GM12878 (cell line): ENCODE measurements around the gene WNT3A. TPM values are rescaled to one million over a fixed set of nuclear protein-coding genes. Genes with fewer than 3 reads are reported as not detected.

Experiments used
- ATAC-seq: fragments of 200-7000 bp; cut with Tn5 transposase; 3 replicates; pipeline ENCODE4 v1.9.1; 2020; ENCODE audit warnings: mild to moderate bottlenecking, moderate library complexity
- BruUV-seq: library from RNA; stranded (reverse); fragments of 400-500 nt; replicated peaks from 2 replicates; lab custom pipeline; 2021; lab: Mats Ljungman, UMichigan
- CTCF ChIA-PET: fragments of 300-600 bp; sonication (Branson Sonifier 250); formaldehyde crosslinking; extraction: SDS; loops from one replicate; lab custom pipeline; 2021; ENCODE audit warnings: inconsistent platforms; lab: Yijun Ruan, JAX
- POLR2A ChIA-PET: fragments of 350-600 bp; formaldehyde crosslinking; extraction: SDS; loops from one replicate; lab custom pipeline; 2021; ENCODE audit warnings: inconsistent platforms; lab: Charles Lee
- RAD21 ChIA-PET: fragments of 300-600 bp; sonication (Branson Sonifier 250); formaldehyde crosslinking; loops from one replicate; lab custom pipeline; 2023; ENCODE audit warnings: antibody characterized with exemption; ENCODE audit not compliant: unreplicated experiment; lab: Charles Lee
- SMC1A ChIA-PET: fragments of 300-600 bp; sonication (Branson Sonifier 250); formaldehyde crosslinking; loops from one replicate; lab custom pipeline; 2023; ENCODE audit not compliant: unreplicated experiment, uncharacterized antibody; lab: Charles Lee
- DNase-seq: peaks from one replicate; pipeline ENCODE4 v3.0.0-alpha.2; 2011; ENCODE audit warnings: low read depth, low spot score
- FAIRE-seq: peaks from 3 replicates; lab custom pipeline; 2011; peaks lifted over from hg19 to GRCh38; lab: Jason Lieb, UNC
- H2AFZ ChIP-seq: 2 replicates; pipeline ENCODE4 v1.6.0; 2011; ENCODE audit warnings: low read depth, low read length, control low read depth; ENCODE audit not compliant: control insufficient read depth
- H3K27ac ChIP-seq: 2 replicates; pipeline ENCODE4 v1.5.1; 2011; ENCODE audit warnings: control low read depth; ENCODE audit not compliant: control insufficient read depth, insufficient read depth
- H3K27me3 ChIP-seq, 2 experiments: replicated peaks in 1 of 2; 2 replicates each; pipeline versions ENCODE4 v1.6.0 to v1.6.1; 2011; ENCODE audit warnings: low read length in 1 of 2; ENCODE audit not compliant: control insufficient read depth in 2 of 2, insufficient read depth in 2 of 2
- H3K36me3 ChIP-seq, 2 experiments: 2 replicates each; pipeline ENCODE4 v1.5.1; 2011; ENCODE audit warnings: low read length in 1 of 2; ENCODE audit not compliant: control insufficient read depth in 2 of 2, insufficient read depth in 2 of 2
- H3K4me1 ChIP-seq: 2 replicates; pipeline ENCODE4 v1.6.1; 2011; ENCODE audit warnings: mild to moderate bottlenecking, low read length, moderate library complexity, mixed read lengths; ENCODE audit not compliant: control insufficient read depth, insufficient read depth
- H3K4me2 ChIP-seq: 2 replicates; pipeline ENCODE4 v1.6.0; 2011; ENCODE audit warnings: control low read depth; ENCODE audit not compliant: control insufficient read depth, insufficient read depth
- H3K4me3 ChIP-seq: fragments of 200-600 bp; sonication (generic); 2 replicates; pipeline ENCODE4 v1.5.1; 2016
- H3K79me2 ChIP-seq: 2 replicates; pipeline ENCODE4 v1.6.0; 2011; ENCODE audit warnings: low read length; ENCODE audit not compliant: control insufficient read depth, insufficient read depth
- H3K9ac ChIP-seq: 2 replicates; pipeline ENCODE4 v1.8.0; 2011; ENCODE audit warnings: low read length, control low read depth, mixed read lengths; ENCODE audit not compliant: control insufficient read depth, insufficient read depth
- H3K9me3 ChIP-seq: replicated peaks from 3 replicates; pipeline ENCODE4 v1.5.1; 2011; ENCODE audit warnings: mild to moderate bottlenecking, low read length; ENCODE audit not compliant: control insufficient read depth, insufficient read depth
- H4K20me1 ChIP-seq: 2 replicates; pipeline ENCODE4 v1.6.0; 2011; ENCODE audit not compliant: control insufficient read depth, insufficient read depth
- CHD2 ChIP-seq: IDR thresholded peaks from 2 replicates; pipeline ENCODE4 v1.6.1; 2011; ENCODE audit warnings: low read depth, low read length, improper control_type of control experiment, borderline replicate concordance
- EP300 ChIP-seq, 2 experiments: fragments of 150-350 bp in 1 of 2; IDR thresholded peaks; 2 replicates each; pipeline ENCODE4 v1.6.1; 2011 to 2012; ENCODE audit warnings: low read depth in 2 of 2, low read length in 2 of 2, borderline replicate concordance in 1 of 2, improper control_type of control experiment in 1 of 2, inconsistent platforms in 1 of 2; ENCODE audit not compliant: control insufficient read depth in 1 of 2
- KLF5 ChIP-seq: fragments of 450-650 bp; IDR thresholded peaks from 2 replicates; pipeline ENCODE4 v1.6.1; 2014; ENCODE audit warnings: mild to moderate bottlenecking; ENCODE audit not compliant: partially characterized antibody
- SP1 ChIP-seq: IDR thresholded peaks from one replicate; pipeline ENCODE4 v1.6.1; 2011; ENCODE audit warnings: low read depth, low read length
- ZNF592 ChIP-seq: fragments of 450-650 bp; IDR thresholded peaks from 2 replicates; pipeline ENCODE4 v1.6.1; 2017; ENCODE audit warnings: mild to moderate bottlenecking, moderate library complexity
- WGBS: methylation state at CpG from one replicate; pipeline ENCODE4 v1.1.6; 2016; ENCODE audit warnings: low lambda C conversion rate; ENCODE audit not compliant: insufficient replicate concordance, insufficient coverage; ENCODE audit errors: missing lambda C conversion rate; 5-methylcytosine and 5-hydroxymethylcytosine counted together
- in situ Hi-C: fragments of 300-500 bp; cut with MboI; formaldehyde crosslinking; loops from 9 replicates; pipeline ENCODE4 v1.14.3; 2018; ENCODE audit warnings: mixed read lengths
- intact Hi-C: fragments of 100-400 bp; cut with micrococcal nuclease; formaldehyde crosslinking; loops from one replicate; pipeline ENCODE4 v1.14.2; 2022; ENCODE audit not compliant: unreplicated experiment
- polyA plus RNA-seq, 11 experiments: library from polyadenylated mRNA; depleted of rRNA in 4 of 11; unstranded in 6 of 11; stranded (reverse) in 5 of 11; fragments of >200 nt; fragmentation: Nextera tagmentation in 4 of 11; fragmentation: Illumina TruSeq in 1 of 11; extraction: Ambion mirVana in 4 of 11; extraction: Trizol in 1 of 11; gene quantifications; 1 replicate in 1 of 11; 2 replicates in 10 of 11; pipeline versions ENCODE4 v1.2.1 to v1.2.3, GENCODE V29; 2011 to 2016; ENCODE audit warnings: inconsistent platforms in 2 of 11, missing spikeins in 2 of 11, low read depth in 1 of 11
- total RNA-seq, 4 experiments: library from RNA; depleted of rRNA in 3 of 4; stranded (reverse); fragments of >200 nt in 3 of 4; fragmentation: Illumina TruSeq in 1 of 4; extraction: Trizol in 1 of 4; gene quantifications; 2 replicates each; pipeline versions ENCODE4 v1.2.1 to v1.2.3, GENCODE V29; 2013 to 2021
- TF ChIP-seq, protein P1 (sequence below): fragments of 450-650 bp; IDR thresholded peaks from 2 replicates; pipeline ENCODE4 v1.6.1; 2018; ENCODE audit warnings: mild to moderate bottlenecking, low read depth, moderate library complexity; ENCODE audit not compliant: partially characterized antibody
- TF ChIP-seq, protein P2 (sequence below): fragments of 150-350 bp; IDR thresholded peaks from 2 replicates; pipeline ENCODE4 v1.6.1; 2016; ENCODE audit warnings: low read depth, low read length
- TF ChIP-seq, protein P3 (sequence below): IDR thresholded peaks from 2 replicates; pipeline ENCODE4 v1.6.1; 2012; ENCODE audit warnings: mild to moderate bottlenecking, low read depth, low read length

WNT3A gene
- total and polyA plus RNA-seq, 10 of the 15 experiments (the other 5 are each of a cell fraction or from before 2014, with no cell fraction given): 0.16 TPM; not detected in 9

- peaks cover 0 to 2% of the 10 kb centered on the region in 2 experiments; a peak in 3 of 4 replicates for H3K27me3 ChIP-seq
- H3K4me1 ChIP-seq: no peaks in the 10 kb centered on the region
- SMC1A ChIA-PET: no interaction called here
- in situ Hi-C loops: no loop called here
- no peak for DNase-seq
- POLR2A ChIA-PET: no interaction called here
- H3K4me2 ChIP-seq: no peak overlapping the region
- no peaks in the 10 kb centered on the region for H4K20me1 ChIP-seq
- RAD21 ChIA-PET: no interaction called here
- WGBS: 4% methylated on average over 5 of the region's 8 CpGs
- H3K4me3 ChIP-seq: no peak overlapping the region
- CTCF ChIA-PET: no interaction called here
- no peaks in the 10 kb centered on the region for H3K79me2 ChIP-seq
- ATAC-seq: no peak
- no peaks in the 10 kb centered on the region; the same call in 2 of the 3 replicates for H3K9me3 ChIP-seq
- intact Hi-C loops: no loop called here
- no peak for FAIRE-seq
- BruUV-seq: no TSS peak
- no peak overlapping the region for H3K9ac ChIP-seq
- H3K36me3 ChIP-seq: no peaks in the 10 kb centered on the region
- no peak overlapping the region for H2AFZ ChIP-seq
- H3K27ac ChIP-seq: no peak overlapping the region
- TF ChIP-seq, protein P1, sequence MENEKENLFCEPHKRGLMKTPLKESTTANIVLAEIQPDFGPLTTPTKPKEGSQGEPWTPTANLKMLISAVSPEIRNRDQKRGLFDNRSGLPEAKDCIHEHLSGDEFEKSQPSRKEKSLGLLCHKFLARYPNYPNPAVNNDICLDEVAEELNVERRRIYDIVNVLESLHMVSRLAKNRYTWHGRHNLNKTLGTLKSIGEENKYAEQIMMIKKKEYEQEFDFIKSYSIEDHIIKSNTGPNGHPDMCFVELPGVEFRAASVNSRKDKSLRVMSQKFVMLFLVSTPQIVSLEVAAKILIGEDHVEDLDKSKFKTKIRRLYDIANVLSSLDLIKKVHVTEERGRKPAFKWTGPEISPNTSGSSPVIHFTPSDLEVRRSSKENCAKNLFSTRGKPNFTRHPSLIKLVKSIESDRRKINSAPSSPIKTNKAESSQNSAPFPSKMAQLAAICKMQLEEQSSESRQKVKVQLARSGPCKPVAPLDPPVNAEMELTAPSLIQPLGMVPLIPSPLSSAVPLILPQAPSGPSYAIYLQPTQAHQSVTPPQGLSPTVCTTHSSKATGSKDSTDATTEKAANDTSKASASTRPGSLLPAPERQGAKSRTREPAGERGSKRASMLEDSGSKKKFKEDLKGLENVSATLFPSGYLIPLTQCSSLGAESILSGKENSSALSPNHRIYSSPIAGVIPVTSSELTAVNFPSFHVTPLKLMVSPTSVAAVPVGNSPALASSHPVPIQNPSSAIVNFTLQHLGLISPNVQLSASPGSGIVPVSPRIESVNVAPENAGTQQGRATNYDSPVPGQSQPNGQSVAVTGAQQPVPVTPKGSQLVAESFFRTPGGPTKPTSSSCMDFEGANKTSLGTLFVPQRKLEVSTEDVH: no peak
- TF ChIP-seq, protein P2, sequence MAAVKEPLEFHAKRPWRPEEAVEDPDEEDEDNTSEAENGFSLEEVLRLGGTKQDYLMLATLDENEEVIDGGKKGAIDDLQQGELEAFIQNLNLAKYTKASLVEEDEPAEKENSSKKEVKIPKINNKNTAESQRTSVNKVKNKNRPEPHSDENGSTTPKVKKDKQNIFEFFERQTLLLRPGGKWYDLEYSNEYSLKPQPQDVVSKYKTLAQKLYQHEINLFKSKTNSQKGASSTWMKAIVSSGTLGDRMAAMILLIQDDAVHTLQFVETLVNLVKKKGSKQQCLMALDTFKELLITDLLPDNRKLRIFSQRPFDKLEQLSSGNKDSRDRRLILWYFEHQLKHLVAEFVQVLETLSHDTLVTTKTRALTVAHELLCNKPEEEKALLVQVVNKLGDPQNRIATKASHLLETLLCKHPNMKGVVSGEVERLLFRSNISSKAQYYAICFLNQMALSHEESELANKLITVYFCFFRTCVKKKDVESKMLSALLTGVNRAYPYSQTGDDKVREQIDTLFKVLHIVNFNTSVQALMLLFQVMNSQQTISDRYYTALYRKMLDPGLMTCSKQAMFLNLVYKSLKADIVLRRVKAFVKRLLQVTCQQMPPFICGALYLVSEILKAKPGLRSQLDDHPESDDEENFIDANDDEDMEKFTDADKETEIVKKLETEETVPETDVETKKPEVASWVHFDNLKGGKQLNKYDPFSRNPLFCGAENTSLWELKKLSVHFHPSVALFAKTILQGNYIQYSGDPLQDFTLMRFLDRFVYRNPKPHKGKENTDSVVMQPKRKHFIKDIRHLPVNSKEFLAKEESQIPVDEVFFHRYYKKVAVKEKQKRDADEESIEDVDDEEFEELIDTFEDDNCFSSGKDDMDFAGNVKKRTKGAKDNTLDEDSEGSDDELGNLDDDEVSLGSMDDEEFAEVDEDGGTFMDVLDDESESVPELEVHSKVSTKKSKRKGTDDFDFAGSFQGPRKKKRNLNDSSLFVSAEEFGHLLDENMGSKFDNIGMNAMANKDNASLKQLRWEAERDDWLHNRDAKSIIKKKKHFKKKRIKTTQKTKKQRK: no peak
- TF ChIP-seq EP300 (IDR thresholded peaks at IDR 0.05; ENCODE audit: borderline replicate concordance in 1 of 2, control insufficient read depth in 1 of 2, low read depth in 2 of 2, low read length in 2 of 2): no peak
- TF ChIP-seq SP1: no peak
- TF ChIP-seq KLF5: no peak
- TF ChIP-seq, protein P3, sequence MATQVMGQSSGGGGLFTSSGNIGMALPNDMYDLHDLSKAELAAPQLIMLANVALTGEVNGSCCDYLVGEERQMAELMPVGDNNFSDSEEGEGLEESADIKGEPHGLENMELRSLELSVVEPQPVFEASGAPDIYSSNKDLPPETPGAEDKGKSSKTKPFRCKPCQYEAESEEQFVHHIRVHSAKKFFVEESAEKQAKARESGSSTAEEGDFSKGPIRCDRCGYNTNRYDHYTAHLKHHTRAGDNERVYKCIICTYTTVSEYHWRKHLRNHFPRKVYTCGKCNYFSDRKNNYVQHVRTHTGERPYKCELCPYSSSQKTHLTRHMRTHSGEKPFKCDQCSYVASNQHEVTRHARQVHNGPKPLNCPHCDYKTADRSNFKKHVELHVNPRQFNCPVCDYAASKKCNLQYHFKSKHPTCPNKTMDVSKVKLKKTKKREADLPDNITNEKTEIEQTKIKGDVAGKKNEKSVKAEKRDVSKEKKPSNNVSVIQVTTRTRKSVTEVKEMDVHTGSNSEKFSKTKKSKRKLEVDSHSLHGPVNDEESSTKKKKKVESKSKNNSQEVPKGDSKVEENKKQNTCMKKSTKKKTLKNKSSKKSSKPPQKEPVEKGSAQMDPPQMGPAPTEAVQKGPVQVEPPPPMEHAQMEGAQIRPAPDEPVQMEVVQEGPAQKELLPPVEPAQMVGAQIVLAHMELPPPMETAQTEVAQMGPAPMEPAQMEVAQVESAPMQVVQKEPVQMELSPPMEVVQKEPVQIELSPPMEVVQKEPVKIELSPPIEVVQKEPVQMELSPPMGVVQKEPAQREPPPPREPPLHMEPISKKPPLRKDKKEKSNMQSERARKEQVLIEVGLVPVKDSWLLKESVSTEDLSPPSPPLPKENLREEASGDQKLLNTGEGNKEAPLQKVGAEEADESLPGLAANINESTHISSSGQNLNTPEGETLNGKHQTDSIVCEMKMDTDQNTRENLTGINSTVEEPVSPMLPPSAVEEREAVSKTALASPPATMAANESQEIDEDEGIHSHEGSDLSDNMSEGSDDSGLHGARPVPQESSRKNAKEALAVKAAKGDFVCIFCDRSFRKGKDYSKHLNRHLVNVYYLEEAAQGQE: no peak
- no peak for TF ChIP-seq CHD2
- no peak for TF ChIP-seq ZNF592
These were observed 57.5 kb downstream of the WNT3A start for GRCh38 chr1:228064296-228064695.
